Activated gamma-delta T cell treated with Interleukin-2 at 50 U/mL for 16 hours (primary cell): ENCODE results near the gene SPTA1.

ENCODE experiments used
- DNase-seq: peaks from one replicate; pipeline ENCODE4 v3.0.0-alpha.2; 2020

SPTA1 gene

GRCh38 chr1:158564608-158565007 lies 121.9 kb downstream of the SPTA1 start:
- DNase-seq: no peak

- DNase-seq: no peak
Measured at GRCh38 chr1:158563853-158564252, 122.7 kb downstream of the SPTA1 start.
